Urothelium cell line (cell line): ENCODE measurements around the gene PRKCG.
"Not testable (repeated sequence)": the region's sequence is repeated elsewhere in the genome, so short reads cannot be mapped to it uniquely, and the experiment has no call there.

ENCODE experiments used
- DNase-seq: peaks from one replicate; pipeline ENCODE4 v3.0.0; 2011; ENCODE audit warnings: low spot score, mixed read lengths
- FAIRE-seq: peaks from 2 replicates; lab custom pipeline; 2011; peaks lifted over from hg19 to GRCh38; lab: Jason Lieb, UNC

PRKCG gene

DNA sequence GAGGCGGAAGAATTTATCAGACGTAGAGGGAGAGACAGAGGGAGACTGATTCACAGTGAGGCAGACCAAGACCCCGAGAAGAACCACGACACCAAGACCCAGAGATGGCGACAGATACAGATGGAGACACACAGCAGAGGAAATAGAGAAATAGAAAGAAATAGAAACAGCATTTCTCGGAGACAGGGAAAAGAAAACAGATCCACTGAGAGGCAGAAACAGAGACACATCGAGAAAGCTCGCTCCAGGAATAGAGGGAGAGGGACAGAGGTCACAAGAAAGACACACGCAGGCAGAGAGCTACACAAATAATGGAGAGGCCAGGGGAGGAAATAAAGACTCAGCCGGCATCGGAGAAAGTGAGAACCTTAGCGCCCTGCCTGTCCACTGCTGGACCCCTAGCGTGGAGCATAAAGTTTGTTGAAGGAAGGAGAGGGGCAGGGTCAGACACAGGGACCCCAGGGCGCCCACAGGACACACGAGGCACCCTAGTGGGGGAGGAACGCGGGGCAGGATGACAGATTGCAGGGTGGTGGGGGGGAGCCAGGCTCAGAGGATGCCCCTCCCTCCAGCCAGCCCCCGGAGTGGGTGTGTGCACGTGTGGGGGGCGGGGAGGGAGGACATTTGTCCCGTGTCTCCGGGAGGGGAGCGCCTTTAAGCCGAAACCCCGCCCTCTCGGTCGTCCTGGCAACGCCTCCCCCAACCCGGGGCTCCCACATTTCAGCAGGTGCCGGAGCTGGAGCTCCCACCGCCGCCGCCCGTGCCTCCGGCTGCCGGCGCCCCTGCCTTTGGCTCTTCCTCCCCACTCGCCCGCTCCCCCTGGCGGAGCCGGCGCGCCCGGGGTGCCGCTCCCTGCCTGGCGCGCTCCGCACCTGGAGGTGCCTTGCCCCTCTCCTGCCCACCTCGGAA, at the start of gene PRKCG:
PRKCG (plus strand) TSS at position 716 of the 909 bp plus-strand sequence. CDS start 298 bp downstream, outside the sequence.
- DNase-seq (peak; percentile 65), FAIRE-seq (peak; percentile 86)

DNA sequence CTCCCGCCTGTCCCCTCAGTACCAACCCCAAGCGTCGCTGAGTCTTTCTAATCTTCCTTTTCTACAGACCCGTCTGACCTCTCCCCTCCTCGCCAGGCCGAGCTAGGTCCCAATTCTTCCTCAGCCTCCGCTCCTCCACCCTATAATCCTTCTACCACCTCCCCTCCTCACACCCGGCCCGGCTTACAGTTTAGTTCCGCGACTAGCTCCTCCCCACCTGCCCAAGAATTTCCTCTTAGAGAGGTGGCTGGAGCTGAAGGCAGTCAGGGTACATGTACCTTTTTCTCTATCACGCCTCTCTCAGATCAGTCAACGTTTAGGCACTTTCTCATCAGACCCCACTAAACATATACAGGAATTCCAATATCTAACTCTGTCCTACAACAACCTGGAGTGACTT, 49.1 kb upstream of the PRKCG start:
- not testable (repeated sequence) for FAIRE-seq, DNase-seq

DNA sequence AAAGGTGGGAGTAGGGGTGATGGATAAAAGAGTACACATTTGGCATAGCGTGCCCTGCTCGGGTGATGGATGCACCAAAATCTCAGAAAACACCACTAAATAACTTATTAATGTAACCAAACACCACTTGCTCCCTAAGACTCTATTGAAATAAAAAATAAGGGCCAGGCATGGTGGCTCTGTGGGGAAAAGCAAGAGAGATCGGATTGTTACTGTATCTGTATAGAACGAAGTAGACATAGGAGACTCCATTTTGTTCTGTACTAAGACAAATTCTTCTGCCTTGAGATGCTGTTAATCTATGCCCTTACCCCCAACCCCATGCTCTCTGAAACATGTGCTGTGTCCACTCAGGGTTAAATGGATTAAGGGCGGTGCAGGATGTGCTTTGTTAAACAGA, 43.6 kb upstream of the PRKCG start:
- DNase-seq, FAIRE-seq: not testable (repeated sequence)

DNA sequence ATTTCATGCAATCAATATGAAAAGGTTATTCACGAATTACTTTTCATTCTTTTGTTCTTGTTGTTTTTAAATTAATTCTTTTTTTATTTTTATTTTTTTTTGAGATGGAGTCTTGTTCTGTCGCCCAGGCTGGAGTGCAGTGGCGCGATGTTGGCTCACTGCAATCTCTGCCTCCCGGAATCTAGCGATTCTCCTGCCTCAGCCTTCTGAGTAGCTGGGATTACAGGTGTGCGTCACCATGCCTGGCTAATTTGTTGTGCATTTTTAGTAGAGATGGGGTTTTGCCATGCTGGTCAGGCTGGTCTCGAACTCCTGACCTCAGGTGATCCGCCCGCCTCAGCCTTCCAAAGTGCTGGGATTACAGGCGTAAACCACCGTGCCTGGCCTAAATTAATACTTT, 41.8 kb upstream of the PRKCG start:
- not testable (repeated sequence) for FAIRE-seq, DNase-seq

DNA sequence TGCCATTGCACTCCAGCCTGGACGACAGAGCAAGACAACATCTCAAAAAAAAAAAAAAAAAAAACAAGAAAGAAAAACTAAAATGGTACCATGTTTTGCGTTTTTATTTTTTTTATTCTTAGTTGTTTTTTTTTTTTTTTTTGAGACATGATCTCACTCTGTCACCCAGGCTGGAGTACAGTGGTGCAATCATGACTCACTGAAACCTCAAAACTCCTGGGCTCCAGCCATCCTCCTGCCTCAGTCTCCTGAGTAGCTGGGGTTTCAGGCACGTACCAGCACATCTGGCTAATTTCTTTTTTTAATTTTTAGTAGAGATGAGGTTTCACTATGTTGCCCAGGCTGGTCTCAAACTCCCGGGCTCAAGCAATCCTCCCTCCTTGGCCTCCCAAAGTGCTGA, 41.1 kb upstream of the PRKCG start:
- not testable (repeated sequence) for DNase-seq, FAIRE-seq

DNA sequence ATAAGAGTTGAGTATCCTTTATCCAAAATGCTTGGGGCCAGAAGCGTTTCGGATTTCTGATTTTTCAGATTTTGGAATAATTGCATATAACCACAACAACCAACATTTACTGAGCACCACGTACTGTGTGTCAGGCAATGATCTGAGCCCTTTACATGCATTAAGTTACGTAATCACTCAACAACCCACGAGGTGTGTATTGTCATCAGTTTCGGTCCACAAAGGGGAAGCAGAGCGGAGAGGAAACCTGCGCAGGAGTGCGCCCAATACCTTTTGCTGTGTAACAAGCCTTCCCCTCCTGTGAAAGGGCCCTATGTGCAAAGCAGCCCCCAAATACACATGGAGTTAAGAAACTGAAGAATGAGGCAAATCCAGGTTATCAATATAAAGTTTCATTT, 37.1 kb upstream of the PRKCG start:
- FAIRE-seq (no peak), DNase-seq (no peak)

DNA sequence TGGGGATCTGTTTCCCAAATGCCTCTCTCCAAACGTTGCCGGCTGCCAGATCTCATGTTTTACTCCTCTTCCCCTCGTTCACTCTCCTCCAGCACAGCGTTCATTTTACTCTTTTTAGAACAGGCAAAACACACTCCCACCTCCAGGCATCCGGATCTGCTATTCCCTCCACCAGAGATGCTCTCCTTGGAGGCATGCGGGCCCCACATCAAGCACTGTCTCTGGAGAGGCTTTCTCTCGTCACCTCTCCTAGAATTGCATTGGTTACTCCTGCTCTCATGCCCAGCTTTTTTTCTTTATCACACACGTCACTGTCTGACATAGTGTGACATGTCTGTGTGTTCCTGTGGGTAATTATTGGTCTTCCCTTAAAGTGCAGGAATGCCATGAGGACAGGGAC, 34.4 kb upstream of the PRKCG start:
- FAIRE-seq (no peak), DNase-seq (no peak)

DNA sequence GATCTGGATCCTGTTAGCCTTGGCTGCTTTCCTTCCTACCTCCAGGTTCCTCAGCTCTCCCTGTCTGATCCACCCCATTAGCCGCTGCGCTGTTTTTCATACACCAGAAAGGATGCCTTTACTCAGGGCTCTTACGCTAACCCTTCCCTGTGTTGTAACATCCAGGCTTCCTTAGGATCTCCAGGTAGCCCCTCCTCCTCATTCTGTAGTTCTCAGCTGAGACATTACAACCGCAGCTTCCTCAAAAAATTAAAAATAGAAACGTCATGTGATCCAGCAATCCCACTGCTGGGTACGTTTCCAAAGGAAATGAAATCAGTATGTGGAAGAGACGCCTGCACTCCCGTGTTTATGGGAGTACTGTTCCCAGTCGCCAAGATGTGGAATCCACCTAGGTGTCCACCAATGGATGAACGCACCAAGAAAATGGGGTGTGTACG, 32.7 kb upstream of the PRKCG start:
- DNase-seq (peak; percentile 49), FAIRE-seq (no peak)

DNA sequence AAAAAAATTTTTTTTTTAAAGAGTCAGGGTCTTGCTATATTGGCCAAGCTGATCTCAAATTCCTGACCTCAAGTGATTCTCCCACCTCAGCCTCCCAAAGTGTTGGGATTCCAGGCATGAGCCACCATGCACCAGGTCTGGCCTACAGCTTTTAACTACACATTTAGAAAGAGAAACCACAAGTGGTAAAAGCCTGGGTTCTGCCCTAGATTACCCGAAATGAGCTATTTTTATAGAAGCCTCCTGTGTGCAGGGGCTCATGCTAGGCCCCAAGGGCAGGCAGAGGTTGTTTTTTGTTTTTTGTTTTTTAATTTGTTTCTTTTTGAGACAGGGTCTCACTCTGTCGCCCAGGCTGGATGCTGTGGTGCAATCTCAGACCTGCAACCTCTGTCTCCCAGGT, 28.3 kb upstream of the PRKCG start:
- DNase-seq, result no peak
- no peak for FAIRE-seq

DNA sequence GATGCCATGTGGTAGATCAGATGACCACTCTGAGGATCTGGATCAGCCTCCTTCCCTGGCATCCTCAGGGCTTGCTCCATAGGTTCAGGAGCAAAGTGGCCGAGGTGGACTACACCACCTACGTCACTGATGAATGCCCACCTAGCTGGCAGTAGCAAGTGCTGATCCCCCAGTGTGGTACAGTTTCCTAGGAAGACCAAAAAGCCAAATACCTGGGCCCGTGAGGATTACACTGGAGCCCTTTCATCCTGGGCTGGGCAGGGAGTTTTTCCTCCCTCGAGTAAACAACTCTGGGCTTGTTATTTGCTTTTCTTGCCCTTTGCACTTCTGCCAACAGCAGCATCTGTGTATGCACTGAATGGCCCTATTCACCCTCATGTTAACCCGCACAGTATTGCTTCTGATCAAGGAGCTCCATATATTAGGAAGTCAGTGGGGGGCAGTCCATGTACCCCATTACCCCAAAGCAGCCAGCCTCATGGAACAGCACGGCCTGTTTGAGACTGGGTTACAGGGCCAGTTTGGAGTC, 17.6 kb upstream of the PRKCG start:
- FAIRE-seq, result no peak
- no peak for DNase-seq

DNA sequence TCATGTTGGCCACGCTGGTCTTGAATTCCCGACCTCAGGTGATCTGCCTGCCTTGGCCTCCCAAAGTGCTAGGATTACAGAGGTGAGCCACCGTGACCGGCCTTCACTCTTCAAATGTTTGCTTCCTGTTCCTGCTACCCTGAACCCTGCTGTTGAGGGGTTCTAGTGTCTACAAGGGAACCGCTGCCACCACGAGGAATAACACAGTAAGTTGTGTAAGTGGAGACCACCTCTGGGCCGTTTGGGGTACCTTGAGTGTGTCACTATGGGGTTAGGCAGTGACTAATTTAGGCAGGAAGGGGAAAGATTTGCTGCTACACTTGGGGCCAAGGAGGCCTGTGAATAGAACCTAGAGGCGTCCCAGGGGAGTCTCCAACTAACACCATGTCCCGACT, 16.5 kb upstream of the PRKCG start:
- FAIRE-seq (no peak), DNase-seq (no peak)

DNA sequence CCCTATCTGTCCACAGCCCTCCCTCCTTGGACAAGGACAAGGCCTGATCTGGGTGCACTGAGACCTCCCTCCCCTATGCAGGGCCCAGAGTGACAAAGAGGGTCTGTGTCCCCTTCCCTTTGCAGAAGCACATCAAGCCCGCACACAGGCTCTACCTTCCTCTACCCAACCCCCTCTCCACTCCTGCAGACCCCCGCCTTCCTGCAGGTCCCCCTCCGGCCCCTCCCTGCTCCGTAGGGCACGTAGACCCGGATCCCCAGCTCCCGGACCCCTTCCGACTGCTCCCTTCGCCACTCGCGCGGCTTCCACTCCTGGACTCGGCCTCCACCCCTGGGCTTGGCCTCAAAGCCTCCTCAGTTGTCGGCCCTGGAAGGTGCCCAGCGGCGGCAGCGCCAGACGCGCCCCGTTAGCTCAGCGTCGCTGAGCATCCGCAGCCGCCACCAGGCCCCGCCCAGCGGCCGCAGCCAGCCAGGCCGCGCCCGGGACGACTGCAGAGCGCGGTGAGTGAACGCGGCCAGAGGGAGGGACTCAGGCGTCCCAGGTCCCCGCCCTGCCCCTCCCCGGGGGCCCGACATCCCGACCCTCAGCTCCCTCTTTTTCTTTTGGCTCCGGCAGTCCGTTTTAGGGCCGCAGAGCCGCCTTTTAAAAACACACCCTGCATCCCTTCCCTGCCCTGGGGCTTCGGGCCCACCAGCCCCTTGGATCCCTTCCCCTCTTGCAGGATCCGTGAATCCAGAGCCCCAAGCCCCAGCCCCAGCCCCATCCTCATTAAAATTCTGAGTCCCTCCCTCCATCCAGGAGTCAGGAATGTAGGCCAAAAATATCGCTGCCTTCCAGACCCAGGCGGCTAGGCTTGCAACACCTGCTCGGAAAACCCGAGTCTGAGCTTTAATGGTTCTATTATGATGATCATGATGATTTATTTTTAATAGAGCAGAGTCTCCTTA, 15.8 kb upstream of the PRKCG start:
- peak; percentile 73 for DNase-seq

DNA sequence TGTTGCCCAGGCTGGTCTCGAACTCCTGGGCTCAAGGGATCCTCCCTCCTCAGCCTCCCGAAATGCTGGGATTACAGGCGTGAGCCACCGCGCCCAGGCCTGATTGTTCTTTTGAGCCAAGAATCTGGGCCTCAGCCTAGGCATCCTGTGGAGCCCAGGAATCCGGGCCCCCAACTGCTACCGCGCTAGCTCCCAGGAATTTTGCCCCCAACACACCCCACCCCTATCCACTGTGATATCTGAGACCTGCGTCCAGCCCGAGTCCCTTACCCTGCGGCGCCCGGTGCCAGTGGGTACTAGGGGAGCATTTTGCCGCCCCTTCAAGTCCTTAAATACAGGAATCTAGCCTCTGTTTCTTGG, 15.2 kb upstream of the PRKCG start:
- FAIRE-seq (no peak), DNase-seq (no peak)

More for the DNA sequence above, 15.8 kb upstream of the PRKCG start:
- FAIRE-seq, result no peak

DNA sequence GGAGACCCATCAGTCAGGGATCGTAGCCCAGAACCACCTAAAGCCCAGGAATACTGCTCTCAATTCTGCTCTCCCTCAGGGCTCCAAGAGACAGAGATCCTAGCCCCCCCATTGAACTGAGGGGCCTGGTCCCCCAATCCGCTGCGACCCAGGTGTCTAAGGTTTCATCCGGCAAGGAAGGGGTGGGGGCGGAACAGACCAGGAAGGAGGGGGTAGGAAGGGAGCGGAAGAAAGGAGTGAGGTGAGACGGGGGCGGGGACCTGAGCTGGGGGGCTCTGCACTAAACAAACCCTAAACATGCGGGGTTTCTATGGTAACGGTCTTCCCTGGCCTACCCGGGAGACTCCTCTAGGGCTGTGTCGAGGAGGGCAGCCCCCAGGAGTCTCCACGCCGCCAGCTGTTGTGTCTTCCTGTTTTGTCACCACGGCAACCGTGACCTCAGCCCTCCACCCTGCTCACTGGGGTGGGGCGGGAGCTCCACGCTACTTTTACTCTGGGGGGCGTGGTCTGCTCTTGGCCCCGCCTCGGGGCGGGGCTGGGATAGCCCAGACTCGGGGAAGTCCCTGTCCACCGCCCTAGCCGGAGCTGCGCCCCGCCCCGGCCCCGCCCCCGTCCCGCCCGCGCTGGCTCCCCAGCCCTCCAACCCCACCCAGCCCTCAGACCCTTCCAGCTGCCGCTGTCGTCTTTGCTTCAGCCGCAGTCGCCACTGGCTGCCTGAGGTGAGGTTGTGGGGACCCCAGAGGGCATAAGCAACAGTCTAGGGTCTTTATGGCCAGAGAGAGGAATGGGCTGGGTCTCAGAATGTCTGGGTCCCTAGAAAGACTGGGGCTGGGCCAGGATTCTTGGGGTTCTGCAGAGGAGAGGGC, 14.5 kb upstream of the PRKCG start, which contains the start of gene MYADM:
MYADM (plus strand) TSS at position 659 of the 866 bp plus-strand sequence. CDS start 5,647 bp downstream, outside the sequence.
- peak; percentile 97 for DNase-seq
- FAIRE-seq, result peak; percentile 63

DNA sequence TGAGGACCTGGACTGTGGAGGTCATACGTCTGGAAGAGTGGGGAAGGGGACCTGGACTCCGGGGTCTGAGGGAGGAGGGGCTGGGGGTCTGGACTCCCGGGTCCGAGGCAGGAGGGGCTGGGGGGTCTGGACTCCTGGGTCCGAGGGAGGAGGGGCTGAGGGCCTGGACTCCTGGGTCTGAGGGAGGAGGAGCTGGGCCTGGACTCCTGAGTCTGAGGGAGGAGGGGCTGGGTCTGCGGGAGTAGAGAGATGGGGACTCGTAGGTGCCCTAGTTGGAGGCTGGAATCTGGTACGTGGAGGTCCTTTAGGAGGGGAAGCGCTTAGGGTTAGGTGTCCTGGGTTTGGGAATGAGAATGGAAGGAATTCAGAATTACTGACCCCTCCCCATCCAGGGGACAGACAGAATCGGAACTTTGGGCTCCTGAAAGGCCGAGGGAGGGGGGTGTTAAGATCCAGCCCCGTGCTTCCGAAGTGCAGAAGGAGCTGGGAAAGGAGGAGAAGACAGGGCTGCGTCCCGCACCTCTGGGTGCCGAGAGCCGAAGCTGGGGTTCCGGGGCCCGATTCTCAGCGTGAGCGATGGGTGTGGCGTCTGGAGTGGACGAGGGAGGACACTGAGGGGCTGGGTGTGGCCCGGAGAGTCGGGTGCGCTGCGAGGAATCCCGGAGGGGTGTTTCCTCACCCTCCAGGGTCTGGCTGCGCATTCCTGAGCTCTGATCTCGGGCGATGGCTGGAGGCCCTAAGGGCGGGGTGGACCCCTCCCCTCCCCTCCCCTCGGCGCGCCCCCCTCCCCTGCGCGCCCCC, 13.7 kb upstream of the PRKCG start:
- DNase-seq (peak; percentile 43), FAIRE-seq (no peak)

DNA sequence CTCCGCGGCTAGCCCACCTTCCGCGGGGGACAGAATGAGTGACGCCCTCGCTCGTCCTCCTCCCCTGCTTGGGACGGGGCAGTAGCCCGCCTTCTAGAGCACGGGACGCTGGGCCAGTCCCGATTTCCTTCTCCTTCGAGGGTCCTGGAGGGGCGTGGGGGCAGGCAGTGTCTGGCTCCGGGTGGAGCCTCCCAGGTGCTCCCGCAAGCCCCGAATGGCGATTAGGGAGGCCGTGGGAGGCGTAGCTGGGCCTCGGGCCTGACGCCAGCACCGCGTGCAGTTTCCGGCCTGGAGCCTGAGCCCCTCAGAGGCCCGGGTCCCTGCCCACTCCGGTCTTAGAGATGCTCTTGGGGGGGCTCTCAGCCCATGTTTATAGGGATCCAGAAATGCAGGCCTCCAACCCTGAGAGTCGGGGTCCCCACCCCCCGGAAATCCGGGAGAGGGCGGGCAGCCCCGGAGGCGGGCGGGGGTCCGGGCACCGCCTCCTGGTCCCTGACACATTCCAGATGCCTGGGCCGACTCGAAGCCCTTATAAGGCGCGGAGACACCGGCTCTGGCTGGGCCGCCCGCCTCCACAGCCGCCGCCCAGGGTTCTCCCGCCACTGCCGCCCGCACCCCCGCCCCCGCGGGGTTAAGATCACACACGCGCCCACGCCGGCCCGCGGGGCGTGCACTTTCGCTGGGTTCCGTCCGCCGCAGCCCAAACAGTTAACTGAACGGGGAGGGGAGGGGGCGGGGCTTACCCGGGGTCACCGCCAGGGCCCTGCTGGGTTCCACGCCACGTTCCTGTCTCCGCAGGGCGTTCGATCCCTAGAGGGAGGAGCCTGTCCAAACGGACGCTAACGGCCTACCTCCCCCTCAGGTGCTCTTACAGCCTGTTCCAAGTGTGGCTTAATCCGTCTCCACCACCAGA, 12.8 kb upstream of the PRKCG start:
- peak; percentile 83 for DNase-seq
- peak; percentile 72 for FAIRE-seq

DNA sequence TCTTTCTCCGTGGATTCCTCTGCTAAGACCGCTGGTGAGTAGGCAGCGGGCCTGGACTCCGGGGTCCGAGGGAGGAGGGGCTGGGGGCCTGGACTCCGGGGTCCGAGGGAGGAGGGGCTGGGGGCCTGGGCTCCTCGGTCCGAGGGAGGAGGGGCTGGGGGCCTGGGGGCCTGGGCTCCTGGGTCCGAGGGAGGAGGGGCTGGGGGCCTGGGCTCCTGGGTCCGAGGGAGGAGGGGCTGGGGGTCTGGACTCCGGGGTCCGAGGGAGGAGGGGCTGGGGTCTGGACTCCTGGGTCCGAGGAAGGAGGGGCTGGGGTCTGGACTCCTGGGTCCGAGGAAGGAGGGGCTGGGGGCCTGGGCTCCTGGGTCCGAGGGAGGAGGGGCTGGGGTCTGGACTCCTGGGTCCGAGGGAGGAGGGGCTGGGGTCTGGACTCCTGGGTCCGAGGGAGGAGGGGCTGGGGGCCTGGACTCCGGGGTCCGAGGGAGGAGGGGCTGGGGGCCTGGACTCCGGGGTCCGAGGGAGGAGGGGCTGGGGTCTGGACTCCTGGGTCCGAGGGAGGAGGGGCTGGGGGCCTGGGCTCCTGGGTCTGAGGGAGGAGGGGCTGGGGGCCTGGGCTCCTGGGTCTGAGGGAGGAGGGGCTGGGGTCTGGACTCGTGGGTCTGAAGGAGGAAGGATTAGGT, 12.1 kb upstream of the PRKCG start:
- not testable (repeated sequence) for FAIRE-seq

DNA sequence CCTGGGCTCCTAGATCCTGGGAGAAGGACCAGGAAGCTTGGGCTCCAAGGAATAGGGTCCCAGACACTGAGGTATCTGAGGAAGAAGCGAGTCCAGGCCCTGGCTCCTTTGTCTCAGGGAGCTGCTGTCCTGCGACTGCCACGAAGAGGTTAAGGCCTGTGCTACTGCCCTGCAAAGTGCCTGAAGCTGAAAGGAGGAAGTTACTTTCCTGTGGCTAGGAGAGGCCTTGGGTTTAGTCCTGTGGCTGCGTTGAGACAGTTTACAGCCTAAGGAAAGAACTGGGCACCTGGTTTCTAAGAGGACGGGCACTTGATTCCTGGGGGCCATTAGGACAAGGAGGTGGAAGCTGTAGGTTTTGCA, 11.5 kb upstream of the PRKCG start:
- DNase-seq (no peak), FAIRE-seq (no peak)

More for the DNA sequence above, 12.1 kb upstream of the PRKCG start:
- not testable (repeated sequence) for DNase-seq
